ENCODE data around the gene SHISA9.
"Not testable (repeated sequence)": the region's sequence is repeated elsewhere in the genome, so short reads cannot be mapped to it uniquely, and the experiment has no call there.

SHISA9 gene

GRCh38 chr16:12901597-12902461 is at the start of gene SHISA9:
Gene SHISA9 (plus strand): TSS chr16:12901598.
- DNase-seq (ENCODE audit: low read depth), result no peak

DNA sequence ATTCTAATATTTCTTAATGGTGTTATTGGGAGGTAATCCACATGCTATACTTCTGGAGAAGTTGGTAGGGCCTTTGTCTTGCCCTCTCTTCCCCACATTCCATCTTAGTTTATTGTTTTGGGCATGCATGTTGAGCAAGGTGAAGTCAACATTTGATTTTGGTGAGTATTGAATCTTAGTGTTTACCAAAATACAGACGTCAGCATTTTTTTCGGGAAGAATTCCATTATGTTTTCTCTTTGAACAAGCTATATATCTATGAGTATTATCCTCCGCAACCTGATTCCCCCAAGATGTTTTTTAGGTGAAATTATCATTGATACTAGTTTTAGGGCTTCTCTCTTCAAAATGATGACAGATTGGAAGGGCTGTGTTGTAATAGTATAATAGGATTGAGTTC is 47.4 kb upstream of the SHISA9 start:
- no peak for DNase-seq (ENCODE audit: low read depth)

GRCh38 chr16:12857435-12857834 is 44.0 kb upstream of the SHISA9 start:
- DNase-seq (ENCODE audit: low read depth), result not testable (repeated sequence)

- DNase-seq (ENCODE audit: low read depth), result no peak
These were observed 39.1 kb upstream of the SHISA9 start for GRCh38 chr16:12862327-12862726.

DNA sequence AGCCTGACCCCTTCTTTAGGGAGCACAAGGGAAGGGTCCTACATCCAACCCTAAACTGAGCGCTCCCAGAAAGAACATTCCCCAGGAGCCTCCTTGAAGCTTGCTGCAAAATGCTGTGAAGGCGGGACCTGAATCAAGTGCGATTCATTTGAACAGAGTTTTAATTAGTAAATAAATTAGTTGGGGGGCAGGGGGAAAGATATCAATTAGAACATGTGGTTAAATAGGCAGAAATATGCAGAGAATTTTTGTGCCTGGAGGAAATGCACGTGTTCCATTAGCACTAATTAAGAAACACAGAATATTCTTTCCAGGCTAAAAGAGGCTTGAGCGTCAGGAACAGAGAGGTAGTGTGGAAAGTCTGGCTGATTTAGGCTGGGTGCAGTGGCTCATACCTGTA is 38.5 kb upstream of the SHISA9 start:
- DNase-seq (ENCODE audit: low read depth), result no peak

DNA sequence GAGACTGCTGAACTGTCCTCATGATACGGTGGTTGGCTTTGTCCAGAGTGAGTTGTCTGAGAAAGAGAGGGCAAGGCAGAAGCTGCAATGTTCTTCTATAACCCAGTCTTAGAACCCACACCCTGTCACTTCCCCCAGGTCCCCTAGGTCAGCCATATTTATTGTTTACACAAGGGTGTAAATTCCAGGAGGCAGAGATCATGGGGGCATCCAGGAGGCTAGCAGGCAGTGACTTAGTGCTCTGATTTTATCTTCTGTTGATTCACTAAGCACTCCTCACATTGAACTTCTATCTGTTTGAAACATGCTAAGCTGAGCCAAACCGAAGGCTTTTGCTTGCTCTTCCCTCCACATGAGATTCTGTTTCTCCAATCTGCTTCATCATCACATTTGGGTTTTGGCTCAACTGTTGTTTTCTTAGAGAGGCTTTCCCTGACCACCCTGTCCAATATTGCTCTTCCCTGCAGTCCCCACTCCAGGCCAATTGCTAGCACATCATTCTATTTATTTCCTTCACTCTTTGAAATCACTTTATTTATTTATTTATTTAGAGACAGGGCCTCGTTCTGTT is 34.3 kb upstream of the SHISA9 start:
- DNase-seq (ENCODE audit: low read depth), result no peak

- DNase-seq (ENCODE audit: low read depth), result no peak
These were observed 33.2 kb upstream of the SHISA9 start for GRCh38 chr16:12868169-12868568.

- no peak for DNase-seq (ENCODE audit: low read depth)
These were observed 32.6 kb upstream of the SHISA9 start for GRCh38 chr16:12868788-12869187.

DNA sequence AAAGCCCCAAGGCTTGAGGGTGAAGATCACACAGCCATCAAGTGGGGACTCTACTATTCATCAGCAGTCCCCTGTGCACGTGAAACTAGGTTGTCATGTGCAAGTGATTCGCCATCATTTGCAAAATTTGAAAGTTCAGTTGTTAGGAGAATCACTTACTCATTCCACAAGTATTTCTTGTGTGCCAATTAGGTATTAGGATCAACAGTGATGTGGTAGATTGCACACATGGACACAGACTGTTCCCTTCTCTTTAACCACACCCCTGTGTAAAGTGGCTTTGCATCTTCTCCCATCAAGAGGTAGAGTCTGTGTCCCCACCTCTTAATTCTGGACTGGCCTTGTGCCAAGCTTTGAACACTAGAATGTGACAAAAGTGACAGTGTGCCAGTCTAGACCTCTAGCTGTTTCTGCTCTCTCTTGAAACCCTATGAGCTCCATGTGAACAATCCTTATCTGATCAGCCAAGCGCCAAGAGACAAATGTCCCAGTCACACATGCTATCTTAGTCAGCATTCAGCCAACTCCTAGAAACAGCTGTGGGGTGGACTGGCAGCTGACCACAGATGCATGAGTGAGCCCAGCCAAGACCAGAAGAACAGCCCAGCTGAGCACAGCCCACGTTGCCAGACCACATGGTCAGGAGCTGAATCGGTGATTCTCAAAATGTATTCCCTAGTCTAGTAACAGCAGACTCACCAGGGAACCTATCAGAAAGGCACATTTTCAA is 31.5 kb upstream of the SHISA9 start:
- DNase-seq (ENCODE audit: low read depth), result no peak

DNA sequence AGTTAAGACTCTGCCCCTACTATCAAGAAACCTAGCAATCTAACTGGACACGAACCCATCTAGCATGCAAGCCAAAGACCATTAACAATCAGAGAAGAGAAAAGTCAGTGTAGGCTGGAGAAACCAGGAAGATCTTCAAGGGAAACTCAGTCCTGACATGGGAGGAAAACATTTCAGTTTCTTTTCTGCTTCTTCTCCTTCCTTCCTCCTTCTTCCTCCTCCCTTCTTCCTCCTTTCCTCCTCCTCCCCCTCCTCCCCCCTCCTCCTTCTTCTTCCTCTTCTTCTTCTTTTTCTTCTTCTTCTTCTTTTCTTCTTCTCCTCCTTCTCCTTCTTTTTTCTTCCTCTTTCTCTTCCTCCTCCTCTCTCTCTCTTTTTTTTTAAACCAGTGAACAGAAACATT is 29.6 kb upstream of the SHISA9 start:
- no peak for DNase-seq (ENCODE audit: low read depth)

GRCh38 chr16:12874186-12874585 is 27.2 kb upstream of the SHISA9 start:
- no peak for DNase-seq (ENCODE audit: low read depth)

- no peak for DNase-seq (ENCODE audit: low read depth)
These were observed 24.6 kb upstream of the SHISA9 start for GRCh38 chr16:12876778-12877177.

DNA sequence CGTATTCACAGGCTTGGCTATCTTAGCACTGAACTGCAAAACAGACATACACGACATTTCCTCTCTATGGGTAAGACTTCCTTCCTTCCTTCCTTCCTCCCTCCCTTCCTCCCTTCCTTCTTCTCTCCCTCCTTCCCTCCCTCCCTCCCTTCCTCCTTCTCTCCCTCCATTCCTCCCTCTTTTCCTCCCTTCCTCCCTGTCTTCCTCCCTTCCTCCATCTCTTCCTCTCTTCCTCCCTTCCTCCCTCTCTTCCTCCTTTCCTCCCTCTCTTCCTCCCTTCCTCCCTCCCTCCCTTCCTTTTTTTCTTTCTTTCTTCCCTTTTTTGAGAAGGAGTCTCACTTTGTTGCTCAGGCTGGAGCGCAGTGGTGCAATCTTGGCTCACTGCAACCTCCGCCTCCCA is 22.4 kb upstream of the SHISA9 start:
- DNase-seq (ENCODE audit: low read depth), result no peak

- DNase-seq (ENCODE audit: low read depth), result no peak
These were observed 21.6 kb upstream of the SHISA9 start for GRCh38 chr16:12879812-12880211.

GRCh38 chr16:12881182-12881581 is 20.2 kb upstream of the SHISA9 start:
- no peak for DNase-seq (ENCODE audit: low read depth)

GRCh38 chr16:12881740-12882139 is 19.7 kb upstream of the SHISA9 start:
- DNase-seq (ENCODE audit: low read depth), result no peak

- DNase-seq (ENCODE audit: low read depth), result no peak
These were observed 15.7 kb upstream of the SHISA9 start for GRCh38 chr16:12885742-12886141.

DNA sequence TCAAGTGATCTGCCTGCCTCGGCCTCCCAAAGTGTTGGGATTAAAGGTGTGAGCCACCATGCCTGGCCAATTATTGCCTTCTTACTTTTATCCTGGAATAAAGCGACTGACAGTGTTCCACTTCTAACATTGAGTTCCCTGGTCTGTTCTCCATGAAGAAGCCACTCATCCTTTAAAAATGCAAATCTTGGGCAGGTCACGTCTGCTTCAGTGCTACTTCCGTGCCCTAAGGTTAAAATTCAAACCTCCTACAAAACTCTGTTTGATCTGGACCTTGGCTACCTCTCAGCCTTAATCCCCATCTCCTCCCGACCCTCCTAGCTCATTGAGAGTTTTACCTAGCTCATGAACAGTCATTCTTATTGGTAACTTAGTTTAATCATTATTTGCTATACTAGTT is 9.6 kb upstream of the SHISA9 start:
- no peak for DNase-seq (ENCODE audit: low read depth)

- no peak for DNase-seq (ENCODE audit: low read depth)
These were observed 8.2 kb upstream of the SHISA9 start for GRCh38 chr16:12893050-12893750.

GRCh38 chr16:12896562-12896961 is 4.8 kb upstream of the SHISA9 start:
- no peak for DNase-seq (ENCODE audit: low read depth)

DNA sequence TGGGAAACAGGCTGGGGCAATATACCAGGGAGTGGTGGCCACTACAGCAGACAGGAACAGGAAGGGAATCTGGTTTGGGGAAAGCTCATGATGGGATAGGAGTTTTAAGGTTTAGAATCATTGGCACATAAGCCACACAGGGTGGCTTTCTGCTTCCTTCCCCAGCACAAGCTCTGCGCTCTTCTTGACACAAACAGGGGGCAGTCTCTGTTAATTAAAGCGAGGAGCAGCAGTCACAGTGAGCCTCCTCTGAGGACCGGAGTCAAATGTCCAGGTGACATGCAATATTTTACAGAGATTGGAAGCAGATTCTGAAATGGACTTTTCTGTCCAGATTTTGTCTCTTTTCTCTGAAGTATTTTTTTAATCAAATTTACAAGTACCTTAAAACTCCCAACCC is 2.8 kb upstream of the SHISA9 start:
- no peak for DNase-seq (ENCODE audit: low read depth)

DNA sequence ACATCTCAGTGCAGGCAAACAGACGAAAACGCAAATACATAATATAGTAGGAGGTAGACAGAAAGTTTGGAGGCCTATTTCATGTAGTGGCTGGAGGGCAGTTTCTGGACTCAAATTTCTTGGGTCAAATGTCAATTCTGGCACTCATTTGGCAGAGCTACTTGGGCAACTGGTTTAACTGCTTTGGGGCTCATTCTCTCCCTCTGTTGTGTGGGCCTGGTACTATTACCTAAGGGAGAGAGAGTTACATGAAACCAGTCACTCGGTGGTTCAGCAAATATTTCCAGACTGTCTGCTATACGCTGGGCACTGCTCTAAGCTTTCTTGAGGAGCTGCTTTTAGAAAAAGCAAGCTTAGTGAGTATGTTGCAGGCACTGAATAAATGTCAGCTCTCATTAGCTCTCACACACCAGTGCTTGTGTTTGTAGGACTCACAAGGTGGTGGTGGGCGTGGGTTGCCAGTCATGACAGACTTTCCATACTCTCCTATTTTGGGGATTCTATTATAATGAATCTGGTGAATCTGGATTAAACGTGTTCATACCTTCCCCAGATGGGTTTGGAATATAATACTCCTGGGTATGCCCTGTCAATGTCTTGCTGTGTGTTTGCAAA is 1.8 kb upstream of the SHISA9 start:
- no peak for DNase-seq (ENCODE audit: low read depth)
